GM12875 (cell line): ENCODE measurements around the gene GRM7.

Source experiments
- H3K4me3 ChIP-seq: one replicate; pipeline ENCODE4 v1.5.1; 2011; ENCODE audit warnings: low read depth, low read length, control low read depth
- CTCF ChIP-seq: IDR thresholded peaks from 2 replicates; pipeline ENCODE4 v1.5.1; 2011; ENCODE audit warnings: low read depth, mild to moderate bottlenecking, control low read depth, inconsistent platforms, low read length, moderate library complexity, borderline replicate concordance; ENCODE audit not compliant: insufficient read depth

Gene GRM7

DNA sequence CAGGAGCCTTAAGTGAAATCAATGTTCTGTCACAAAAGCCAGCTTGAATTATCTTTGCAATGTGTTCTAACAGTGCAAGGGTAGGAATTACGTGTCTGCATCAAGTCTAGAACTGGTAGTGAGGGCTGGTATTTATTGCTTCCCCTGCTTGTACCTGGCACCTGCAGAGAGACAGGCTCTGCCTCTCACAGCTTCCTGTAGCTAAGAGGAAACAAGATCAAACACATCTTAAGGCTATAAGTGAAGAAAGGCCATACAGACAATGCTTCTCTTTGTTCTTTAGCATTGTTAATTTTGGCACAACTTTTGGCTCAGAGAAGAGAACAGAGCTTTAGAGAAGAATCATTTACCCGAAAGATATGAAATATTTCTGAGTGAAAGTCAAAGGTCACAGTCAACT lies 479.9 kb downstream of the GRM7 start:
- no peak for TF ChIP-seq CTCF
- H3K4me3 ChIP-seq = no peak overlapping the region

DNA sequence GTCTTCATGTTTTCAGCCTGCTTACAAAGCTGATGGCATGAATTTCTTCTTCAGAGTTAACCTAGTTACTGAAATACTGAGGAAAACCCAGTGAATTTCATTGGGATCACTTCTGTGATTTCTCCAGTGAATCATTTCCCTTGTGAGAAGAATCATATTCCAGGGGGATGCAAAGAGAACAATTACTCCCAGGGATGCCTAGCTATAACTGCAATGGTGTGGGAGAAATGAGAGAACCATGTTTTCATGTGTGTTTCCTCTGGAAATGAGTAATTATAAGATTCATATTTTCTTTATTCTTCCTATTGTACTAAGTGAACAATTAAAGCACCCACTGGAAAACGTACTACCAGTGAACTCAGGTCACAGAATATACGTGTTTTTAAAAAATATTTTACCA lies 485.4 kb downstream of the GRM7 start:
- TF ChIP-seq CTCF = no peak

GRCh38 chr3:7357101-7357500 lies 496.2 kb downstream of the GRM7 start:
- no peak for TF ChIP-seq CTCF
- H3K4me3 ChIP-seq = no peak overlapping the region

More for the DNA sequence above, 485.4 kb downstream of the GRM7 start:
- H3K4me3 ChIP-seq = no peak overlapping the region

GRCh38 chr3:7367968-7368367 lies 507.1 kb downstream of the GRM7 start:
- no peak for TF ChIP-seq CTCF
- no peak overlapping the region for H3K4me3 ChIP-seq

GRCh38 chr3:7368597-7368996 lies 507.7 kb downstream of the GRM7 start:
- no peak for TF ChIP-seq CTCF
- no peak overlapping the region for H3K4me3 ChIP-seq

DNA sequence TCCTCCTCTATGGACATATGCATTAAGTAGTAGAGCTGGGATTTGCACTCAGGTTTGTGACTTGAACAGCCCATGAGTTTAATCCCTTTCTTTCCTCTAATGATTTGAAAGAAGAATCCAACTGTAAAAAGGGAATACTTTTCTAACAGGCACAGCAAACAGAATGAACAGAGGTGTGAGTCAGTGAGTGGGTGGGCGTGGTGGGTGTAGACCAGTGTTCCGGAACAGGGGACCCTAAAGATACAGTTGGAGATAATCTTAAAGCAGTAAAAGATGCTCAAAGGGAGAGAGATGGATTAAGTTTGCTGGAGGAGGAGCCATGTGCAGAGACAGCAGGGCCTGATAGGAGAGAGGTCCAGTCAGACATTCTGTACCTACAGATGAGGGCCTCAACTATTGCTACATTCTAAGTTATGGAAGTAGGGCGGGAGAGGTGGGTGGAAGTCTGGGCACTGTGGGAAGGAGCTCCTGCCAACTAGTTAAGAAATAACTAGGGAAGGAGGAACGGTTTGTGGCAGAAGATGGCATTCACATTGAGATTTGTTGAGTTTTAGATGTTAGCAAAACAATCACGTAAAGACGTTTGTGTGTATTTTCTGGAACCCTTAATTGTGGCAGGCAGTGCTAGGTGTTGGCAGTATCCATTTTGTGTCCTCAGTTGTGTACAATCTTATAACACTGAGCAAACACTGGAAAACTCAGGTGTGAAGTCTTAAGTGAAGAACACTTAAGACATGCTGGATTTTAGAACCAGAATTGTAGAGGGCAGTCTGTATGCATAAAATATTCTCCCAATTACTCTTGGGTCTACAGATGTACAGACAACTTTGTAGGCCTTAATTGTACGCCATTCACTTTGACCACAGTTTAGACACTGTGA lies 511.0 kb downstream of the GRM7 start:
- no peak overlapping the region for H3K4me3 ChIP-seq
- no peak for TF ChIP-seq CTCF

GRCh38 chr3:7377103-7377502 lies 516.2 kb downstream of the GRM7 start:
- no peak overlapping the region for H3K4me3 ChIP-seq
- no peak for TF ChIP-seq CTCF
